ENCODE results near the gene ALG5.

Gene ALG5

GRCh38 chr13:36979361-36980050 is 19.6 kb downstream of the ALG5 start:
- DNase-seq = no peak

- DNase-seq = no peak
Measured at GRCh38 chr13:36975172-36975571, 24.0 kb downstream of the ALG5 start.

- no peak for DNase-seq
Measured at GRCh38 chr13:36973621-36974295, 25.4 kb downstream of the ALG5 start.

- DNase-seq = no peak
Measured at GRCh38 chr13:36973009-36973408, 26.1 kb downstream of the ALG5 start.

GRCh38 chr13:36966404-36966803 is 32.7 kb downstream of the ALG5 start:
- no peak for DNase-seq

- DNase-seq = no peak
Measured at GRCh38 chr13:36965767-36966166, 33.4 kb downstream of the ALG5 start.

GRCh38 chr13:36959456-36960116 is 39.6 kb downstream of the ALG5 start:
- DNase-seq = no peak

GRCh38 chr13:36954542-36954941 is 44.6 kb downstream of the ALG5 start:
- no peak for DNase-seq

GRCh38 chr13:36950920-36951319 is 48.2 kb downstream of the ALG5 start:
- DNase-seq = no peak

GRCh38 chr13:36950330-36950729 is 48.8 kb downstream of the ALG5 start:
- DNase-seq = no peak

GRCh38 chr13:36945078-36945477 is 54.1 kb downstream of the ALG5 start:
- no peak for DNase-seq

GRCh38 chr13:36925603-36926002 is 73.5 kb downstream of the ALG5 start:
- no peak for DNase-seq

- no peak for DNase-seq
Measured at GRCh38 chr13:36924001-36924400, 75.1 kb downstream of the ALG5 start.

- no peak for DNase-seq
Measured at GRCh38 chr13:36921631-36922301, 77.4 kb downstream of the ALG5 start.

GRCh38 chr13:36920616-36921185 is 78.4 kb downstream of the ALG5 start:
- DNase-seq = no peak

- no peak for DNase-seq
Measured at GRCh38 chr13:36919833-36920615, 79.1 kb downstream of the ALG5 start, which contains the start of gene SMAD9. TSS of gene SMAD9 (minus strand) at chr13:36920238. CDS start at chr13:36879689, 40,549 bp downstream.

- DNase-seq = no peak
Measured at GRCh38 chr13:36919171-36919832, 79.8 kb downstream of the ALG5 start.

- DNase-seq = no peak
Measured at GRCh38 chr13:36918246-36919131, 80.7 kb downstream of the ALG5 start.

- DNase-seq = no peak
Measured at GRCh38 chr13:36917311-36917710, 81.8 kb downstream of the ALG5 start.

- DNase-seq = no peak
Measured at GRCh38 chr13:36915896-36916640, 83.1 kb downstream of the ALG5 start.
